Stimulated activated CD8-positive, alpha-beta memory T cell treated with anti-CD3 and anti-CD28 coated beads, Interleukin-7, amount 100 ng/mL, for 48 hours (primary cell): Measurements from ENCODE around the gene TEX51.

ENCODE experiments used
- DNase-seq, 2 donors: peaks; one replicate each; pipeline ENCODE4 v3.0.0-alpha.2; 2020; ENCODE audit warnings: low read depth in 1 of 2; ENCODE audit errors: extremely low read depth in 1 of 2

Gene TEX51

DNA sequence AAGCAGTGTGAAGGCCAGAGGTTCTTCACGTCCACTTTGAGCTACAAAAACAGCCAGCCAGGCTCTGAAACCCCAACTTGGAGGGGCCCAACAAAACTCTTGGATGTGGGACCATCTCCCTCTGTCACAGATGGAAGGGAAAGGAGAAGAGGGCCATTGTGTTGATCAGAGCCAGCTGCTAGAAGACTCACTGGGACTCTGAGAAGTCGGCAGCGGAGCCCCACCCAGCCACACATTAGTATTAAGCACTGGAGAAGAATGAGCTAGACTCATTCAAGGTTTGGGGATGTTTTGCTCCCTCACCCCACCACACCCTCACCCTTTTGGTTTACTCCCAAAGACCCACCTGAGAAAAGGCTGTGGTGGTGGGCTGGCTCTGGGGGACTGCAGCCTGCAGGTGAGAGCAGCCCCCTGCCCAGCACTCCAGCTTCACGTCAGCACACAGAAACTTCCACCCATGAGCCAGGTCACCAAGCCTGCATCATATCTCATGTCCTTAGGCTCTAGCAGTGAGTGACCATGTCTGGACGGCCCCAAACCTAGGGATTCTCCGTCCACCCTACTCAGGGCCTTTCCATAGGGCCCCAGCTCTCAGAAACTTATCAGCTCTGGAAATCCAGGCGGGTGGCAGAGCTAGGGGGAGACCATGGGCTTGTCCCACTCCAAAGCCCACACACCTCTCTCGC lies 12.6 kb downstream of the TEX51 start:
- no peak for DNase-seq

DNA sequence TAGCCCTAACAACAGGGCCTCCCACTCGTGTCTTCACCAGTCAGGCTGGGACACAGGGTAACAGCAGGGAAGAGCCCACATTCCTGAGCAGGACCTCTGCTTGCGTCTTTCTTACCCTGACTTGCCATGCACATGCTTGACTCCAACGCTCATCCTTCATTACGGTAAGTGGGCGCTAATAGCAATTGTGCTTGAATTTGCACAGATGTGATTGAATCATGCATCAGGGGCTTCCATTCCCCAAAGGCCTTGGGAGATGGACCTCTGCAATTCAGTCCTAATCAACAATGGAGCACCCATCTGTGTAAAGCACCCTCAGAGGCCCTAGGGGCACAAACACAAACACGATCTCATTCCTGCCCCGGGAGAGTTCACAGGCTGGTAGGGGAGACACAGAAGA lies 13.5 kb downstream of the TEX51 start:
- no peak for DNase-seq

DNA sequence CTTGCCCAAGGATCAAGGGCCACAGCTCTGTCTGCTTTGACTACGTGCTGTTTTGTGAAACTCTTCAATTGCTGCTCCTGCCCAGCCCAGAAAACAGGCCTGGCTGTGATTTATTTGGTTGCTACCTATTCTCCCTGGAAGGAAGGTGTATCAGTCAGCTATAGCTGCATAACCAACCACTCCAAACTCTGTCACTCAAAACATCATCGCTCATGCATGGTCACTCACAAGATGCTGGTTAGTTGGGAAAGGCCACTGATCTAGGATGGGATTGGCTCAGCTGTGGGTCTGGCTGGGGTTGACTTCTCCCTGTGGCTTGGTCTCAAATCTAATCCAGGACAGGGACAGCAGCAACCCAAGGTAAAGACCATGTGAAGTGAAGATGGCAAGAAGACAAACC lies 14.6 kb downstream of the TEX51 start:
- no peak for DNase-seq

DNA sequence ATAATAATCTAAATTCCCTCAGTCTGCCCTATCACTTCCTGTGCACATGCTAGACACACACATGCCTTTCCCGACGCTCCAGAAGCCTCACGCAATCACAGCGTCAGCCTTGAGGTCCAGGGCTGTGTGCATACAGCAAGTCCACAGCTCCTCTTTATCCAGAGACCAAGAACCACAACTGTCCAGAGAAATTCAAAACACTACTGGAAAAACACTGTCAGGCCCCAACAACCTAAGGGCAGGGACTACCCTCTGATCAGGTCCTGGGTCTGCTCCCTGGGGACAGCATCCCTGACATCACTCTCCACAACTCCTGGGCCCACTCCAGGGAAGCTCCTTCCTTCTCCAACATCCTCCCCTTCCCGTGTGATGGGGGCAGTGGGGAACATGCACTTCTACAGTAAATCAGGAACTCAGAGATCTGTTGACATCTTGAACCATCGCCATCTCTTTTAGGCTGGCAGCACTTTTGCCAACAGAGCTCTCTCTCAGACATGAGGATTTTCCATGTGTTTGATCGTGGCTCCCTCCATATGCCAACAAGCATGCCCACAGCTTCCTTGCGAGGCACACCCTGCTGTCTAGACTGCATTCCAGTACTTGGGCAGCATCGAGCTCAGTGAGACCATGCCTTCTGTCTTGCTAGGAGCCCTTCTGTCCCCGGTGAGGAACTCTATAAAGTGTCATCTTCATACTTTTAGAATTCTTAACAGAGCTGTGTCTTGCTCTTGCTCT lies 15.4 kb downstream of the TEX51 start:
- no peak for DNase-seq

DNA sequence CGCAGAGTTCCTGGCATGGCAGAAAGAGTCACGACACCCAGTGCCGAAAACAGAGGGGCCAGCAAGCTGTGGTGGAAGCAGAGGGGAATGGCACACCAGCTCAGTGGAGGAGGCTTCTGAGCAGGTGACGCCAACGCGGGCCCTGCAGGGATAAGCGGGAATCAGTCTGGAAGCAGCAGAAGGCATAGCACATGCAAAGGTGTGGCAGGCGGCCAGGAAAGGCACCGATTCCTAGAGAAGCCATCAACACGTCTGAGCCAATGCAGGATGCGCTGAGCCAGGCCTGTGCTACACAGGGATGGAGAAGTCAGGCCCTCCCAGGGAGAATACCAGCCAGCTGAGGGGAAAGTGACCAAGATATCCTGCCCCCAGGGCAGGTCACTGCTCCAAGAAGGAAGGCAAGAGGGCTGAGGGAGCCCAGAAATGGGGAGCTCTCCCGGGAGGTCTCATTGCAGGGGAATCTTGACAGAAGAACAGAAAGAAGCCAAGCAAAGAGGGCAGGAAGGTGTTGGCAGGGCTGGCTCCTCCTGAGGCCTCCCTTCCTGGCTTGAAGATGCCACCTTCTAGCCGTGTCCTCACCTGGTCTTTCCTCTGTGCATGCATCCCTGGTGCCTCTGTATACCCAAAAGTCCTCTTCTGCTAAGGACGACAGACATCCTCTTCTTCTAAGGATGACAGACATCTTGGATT lies 16.3 kb downstream of the TEX51 start:
- no peak for DNase-seq

DNA sequence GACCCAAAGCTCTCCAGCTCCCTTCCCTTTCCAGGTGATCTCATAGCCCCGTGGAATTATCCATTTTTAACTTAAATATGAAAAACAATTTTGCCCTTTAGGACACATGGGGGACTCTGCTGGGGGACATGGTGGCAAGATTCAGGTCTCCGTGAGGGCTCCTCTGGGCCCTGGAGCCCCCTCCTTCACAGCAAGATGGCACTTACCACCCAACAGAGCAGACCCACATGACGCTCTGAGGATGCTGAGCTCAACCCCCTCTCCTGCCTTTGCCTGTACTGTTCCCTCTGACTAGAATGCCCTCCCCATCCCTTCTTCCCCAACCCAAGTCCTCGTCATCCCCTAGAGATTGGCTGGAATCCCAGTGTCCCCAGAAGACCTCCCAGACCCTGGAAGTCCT lies 17.2 kb downstream of the TEX51 start:
- no peak for DNase-seq

DNA sequence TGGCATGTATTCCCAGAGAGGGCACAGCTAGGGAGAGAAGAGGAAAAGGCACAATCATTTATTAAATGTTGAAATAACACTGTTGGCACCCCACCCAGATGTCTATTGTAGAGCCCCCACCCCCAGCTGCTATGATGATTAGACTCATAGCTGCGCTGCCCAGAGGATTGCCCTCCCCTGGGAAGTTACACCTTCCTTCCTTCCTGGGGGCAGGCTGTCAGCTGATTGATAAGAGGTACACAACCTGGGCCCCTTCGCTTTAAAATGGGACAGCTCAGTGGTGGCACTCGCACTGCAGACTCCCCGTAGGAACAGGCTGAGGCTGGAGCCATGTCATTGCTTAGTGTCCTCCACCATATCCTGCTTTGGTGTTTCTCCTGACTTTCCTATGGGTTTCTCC lies 18.1 kb downstream of the TEX51 start:
- no peak for DNase-seq

DNA sequence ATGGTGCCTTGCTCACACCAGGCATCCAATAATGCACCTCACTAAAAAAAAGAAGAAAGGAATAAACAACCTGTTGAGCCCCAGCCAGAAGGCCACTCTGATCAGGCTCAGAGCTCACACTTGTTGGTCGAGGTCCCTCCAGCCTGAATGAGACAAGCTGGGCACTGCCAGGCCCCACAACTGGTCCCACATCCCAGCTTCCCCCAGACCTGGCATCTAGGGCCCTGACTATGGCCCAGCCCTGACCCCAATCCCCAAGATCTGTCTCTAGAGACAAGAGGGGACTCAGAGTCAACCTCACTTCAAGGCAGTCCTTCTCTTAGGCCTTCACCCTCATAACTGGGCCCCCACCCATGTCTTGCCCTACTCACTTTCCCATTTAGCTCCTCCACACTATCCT lies 22.4 kb downstream of the TEX51 start:
- DNase-seq = no peak

DNA sequence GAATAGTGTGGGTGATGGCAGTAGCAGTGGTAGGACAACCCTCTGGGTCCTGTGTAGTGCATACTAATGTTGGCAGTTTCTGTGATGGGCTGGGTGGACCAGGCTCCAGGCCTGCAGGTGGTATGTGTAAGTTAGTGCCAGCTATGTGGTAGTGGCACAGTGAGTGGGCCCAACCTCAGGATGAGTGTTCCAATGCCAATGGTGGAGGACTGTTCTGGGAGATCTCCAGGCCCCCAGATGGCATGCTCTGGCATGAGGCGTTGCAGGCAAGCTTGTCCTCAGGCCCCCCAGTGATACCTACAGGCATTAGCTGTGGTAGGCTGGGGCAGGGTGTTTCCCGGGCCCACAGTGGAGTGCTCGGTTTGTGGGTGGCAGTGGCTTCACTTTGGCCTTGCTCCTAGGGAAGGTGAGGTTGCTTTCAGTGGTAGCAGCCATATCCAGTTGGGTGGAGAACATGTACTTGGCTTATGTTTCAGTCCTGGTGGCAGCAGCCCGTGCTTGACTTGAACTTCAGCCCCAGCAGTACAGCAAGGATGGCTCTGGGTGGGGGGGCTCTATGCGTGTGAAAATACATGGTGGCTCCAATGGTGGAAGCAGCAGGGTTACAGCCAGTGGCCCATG lies 32.4 kb downstream of the TEX51 start:
- no peak for DNase-seq

DNA sequence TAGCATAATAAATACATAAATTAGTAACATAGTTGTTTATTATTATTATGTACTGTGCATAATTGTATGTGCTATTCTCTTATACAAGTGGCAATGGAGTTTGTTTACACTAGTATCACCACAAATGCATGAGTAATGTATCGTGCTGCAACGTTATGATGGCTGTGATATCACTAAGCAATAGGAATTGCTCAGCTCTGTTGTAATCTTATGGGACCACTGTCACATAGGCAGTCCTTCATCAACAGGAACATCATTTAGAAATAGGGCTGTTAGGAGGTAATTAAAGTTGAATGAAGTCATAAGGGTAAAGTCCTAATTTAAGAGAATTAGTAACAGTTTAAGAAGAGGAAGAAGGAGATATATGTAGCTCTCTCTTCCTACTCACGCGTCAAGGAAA lies 33.8 kb downstream of the TEX51 start:
- no peak for DNase-seq

DNA sequence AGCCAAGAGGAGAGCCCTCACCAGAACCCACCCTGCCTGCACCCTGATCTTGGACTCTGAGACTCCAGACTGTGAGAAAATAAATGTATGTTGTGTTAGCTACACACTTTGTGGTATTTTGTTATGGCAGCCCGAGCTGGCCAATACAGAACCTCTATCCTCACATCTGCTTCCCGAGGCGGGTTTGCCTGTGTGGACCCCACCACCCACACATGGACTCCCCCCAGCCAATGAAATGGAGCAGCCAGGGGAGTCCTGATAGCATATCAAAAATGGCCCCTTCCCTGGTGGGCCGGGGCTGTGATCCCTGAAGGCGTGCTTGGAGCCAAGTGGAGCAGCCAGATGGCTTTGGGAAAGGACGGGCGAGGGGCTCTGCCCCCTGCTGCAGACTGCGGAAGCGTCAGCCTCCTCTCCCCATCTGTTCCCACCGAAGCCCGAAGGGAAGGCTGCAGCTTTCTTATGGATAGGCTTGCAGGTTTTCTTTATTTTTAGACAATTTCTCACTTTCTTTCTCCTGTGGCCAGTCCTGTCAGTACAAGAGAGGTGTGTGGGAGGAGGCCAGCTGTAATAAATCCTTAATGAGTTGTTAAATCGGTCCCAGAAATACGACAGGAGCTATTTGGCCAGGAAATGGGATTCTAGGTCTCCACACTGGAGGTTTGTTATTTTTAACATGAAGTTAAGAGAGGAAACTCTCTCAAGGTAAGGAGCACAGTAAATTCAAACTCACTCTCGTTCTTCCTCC lies 34.4 kb downstream of the TEX51 start:
- DNase-seq = no peak

DNA sequence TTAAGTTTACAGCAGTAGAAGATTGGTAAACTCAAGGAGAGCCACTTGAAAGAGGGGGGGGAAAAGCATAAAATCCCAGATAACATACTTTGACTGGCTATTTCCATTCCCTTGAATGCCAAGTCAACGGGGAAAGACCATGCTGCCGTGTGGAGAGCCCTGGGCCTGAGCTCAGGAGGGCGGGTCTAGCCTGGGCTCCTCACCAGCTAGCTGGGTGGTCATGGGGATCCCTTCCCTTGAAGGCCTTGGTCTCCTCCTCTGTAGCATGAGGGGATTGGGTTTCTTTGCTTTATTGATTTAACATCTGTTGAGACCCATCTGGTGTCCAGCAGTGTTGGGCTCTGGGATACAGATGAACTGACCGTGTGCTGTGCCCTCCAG lies 35.0 kb downstream of the TEX51 start:
- no peak for DNase-seq

DNA sequence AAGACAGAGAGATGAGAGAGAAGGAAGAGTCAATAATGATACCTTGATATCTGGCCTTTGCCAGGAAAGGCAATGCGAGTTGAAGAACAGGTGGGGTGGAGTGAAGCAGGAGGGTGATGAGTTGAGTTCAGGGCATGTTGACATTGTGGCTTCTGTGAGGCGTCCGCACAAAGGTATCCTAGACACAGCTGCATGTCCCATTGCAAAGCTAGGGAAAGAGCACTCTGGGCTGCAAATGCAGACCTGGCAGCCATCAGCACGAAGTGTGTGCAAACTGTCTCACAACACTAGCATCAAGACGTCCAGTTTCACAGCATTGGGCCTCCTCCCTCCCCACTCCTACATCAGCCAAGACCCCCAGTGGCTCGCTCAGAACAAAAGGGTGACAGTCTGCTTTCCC lies 36.1 kb downstream of the TEX51 start:
- no peak for DNase-seq

DNA sequence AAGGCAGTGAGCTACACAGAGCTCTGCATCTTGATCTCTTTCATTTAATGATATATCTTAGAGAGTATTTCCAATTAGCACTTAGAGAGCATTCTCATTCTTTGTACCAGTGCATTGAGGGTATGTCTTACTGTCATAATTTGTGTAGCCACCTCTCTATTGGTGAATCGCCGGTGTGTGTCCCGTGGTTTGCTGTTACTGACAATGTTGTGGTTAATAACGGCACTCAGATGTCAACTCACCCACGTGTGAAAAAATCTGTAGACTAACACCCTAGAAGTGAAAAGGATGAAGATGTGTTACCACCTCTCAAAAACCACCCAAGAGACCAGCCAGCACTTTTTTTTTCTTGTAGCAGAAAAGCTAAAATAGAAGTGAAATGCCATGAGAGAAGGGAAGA lies 37.1 kb downstream of the TEX51 start:
- no peak for DNase-seq

DNA sequence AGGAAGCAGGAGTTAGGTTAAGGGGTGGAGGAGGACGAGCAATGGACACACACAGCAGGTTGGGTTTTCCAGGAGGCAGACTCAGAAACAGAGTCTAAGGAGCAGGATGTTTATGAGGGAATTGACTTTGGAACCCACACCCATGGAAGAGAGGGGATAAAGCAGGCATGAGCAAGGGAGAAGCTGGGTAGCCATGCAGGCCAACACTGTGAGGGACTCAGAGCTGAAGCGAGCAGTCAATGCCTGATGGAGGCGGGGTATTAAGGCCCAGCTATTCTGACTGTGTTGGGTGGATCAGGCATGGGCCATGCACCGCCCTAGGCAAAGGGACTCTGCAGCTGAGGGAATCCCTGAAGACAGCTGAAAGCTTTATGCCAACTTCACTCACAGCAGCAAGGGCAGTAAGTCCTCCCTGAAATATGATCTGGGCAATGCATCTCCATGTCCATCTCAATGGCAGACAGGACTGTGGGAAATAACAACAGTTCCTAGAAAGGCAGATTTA lies 37.6 kb downstream of the TEX51 start:
- DNase-seq = no peak

DNA sequence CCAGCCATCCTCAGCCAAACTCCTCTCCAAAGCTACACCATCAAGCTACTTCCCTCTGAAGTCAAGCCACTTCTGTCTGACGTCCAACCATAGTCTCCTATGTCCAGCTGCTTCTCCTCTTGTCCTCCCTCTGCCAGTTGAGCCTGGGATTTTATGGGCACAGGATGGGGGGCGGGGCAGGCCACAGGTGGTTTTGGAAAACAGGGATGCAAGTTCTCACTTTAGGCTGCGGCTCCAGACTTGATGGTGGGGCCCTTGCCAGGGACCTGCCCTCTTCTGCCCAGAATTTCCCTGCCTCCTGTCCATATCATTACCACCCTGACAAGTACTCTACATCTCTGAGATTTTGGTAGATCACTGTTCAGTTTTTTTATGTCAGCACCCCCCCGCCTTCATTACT lies 41.6 kb downstream of the TEX51 start:
- DNase-seq = no peak

DNA sequence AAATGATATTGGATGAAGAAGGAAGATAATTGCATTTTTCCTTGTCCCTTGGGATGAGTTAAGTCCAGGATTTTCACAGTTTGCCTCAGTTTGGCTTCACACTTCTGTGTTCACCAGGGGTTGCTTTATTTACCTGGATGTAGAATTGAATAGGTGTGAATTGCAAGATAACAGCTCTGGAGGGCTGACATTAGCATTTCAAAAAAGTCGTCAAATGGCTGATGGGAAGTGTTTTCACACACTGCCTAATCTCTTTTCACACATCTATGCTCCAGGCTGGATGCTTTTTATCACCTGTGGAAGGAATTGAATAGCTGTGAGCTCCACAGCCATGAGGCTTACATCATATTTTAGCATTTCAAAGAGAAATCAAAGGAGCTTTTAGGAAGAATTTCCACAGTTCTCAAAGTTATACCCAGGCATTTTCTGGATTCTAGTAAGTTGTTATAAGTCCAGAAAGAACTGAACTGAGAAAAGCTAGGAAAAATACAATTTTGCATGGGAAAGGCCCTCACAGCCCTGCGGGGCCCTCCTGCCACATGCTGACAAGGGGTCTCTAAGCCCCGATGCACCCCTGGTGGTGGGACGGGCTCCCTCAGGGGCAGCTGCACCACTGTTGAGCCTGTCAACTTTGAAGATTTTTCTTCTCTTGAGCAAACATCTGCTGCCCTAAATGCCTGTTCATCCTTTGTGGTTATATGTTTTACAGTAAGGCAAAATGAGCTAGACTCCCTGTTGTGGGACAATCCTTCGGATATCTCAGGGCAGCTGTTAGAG lies 43.9 kb downstream of the TEX51 start:
- DNase-seq = no peak

DNA sequence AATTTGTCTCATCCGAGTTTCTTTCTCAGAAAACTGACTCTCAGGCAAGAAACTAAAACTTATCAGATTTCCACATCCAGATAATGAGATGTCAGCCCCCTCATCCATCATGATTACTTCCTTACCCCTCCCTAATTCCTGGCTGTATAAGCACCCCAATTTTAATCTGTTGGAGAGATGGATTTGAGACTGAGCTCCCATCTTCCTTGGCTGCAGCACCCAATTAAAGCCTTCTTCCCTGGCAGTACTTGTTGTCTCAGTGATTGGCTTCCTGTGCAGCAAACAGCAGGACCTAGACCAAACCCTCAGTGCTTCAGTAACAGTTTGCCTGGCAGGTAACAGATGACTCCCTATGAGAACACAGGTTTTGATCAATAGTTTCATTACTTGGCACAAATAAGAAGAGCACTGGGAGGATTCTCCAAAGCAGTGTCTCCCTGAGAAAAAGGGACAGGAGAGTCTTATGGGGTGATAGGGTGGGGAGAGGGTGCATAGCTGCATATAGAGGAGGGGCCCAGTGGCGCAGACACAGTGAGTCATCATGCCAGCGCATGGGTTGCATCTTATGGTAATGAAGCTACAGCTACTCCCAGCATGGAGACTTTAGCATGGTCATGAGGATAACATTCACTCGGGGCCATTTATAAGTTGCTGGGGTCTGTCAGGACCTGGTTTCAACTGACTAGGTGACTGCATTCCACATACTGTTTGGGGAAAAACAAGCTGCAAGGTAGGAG lies 45.1 kb downstream of the TEX51 start:
- no peak for DNase-seq

DNA sequence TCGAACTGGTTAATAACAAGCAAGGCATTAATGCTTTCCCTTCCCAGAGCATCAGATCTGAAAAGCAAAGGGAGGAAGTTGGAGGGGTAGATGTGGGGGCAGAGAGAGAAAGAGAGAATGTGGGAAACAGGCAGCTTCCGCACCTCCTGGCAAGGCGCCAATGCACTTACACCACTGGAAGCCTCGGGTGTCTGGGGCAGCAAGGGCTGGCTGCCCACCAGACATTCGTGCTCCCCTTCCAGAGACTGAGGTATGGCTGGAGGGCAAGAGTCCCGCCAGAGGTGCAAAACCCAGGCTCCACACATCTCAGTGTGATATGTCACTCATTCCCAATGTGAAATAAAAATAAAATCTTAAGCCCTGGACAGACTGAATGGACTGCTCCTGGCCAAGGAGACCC lies 46.4 kb downstream of the TEX51 start:
- DNase-seq = no peak
